ENCODE data around the gene KISS1R.
"Not testable (repeated sequence)": the region's sequence is repeated elsewhere in the genome, so short reads cannot be mapped to it uniquely, and the experiment has no call there.

KISS1R gene

DNA sequence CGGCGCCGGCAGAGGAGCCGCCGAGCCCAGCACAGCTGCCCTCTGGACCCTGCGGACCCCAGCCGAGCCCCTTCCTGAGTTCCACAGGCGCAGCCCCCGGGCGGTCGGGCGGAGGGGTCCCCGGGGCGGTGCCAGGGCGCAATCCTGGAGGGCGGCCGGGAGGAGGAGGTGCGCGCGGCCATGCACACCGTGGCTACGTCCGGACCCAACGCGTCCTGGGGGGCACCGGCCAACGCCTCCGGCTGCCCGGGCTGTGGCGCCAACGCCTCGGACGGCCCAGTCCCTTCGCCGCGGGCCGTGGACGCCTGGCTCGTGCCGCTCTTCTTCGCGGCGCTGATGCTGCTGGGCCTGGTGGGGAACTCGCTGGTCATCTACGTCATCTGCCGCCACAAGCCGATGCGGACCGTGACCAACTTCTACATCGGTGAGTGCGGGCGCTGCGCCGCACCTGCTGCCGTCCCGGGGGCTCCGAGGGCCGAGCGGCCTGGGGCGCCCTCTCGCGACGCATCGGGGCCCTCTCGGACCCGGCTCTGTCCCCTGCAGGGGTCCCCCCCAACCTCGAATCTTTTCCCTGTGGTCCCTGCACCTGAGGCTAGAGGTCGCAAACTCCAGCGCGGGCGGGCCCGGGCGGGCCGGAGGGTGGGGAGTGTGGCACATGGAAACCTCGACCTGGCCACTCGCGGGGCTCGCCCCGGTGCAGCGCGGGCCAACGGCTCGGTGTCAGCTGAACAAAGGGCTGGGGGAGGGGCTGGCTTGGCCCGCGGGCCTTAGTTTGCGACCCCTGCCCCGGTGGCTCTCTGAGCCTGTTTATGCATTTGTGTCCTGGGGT is at the start of gene KISS1R:
TSS of gene KISS1R (plus strand) at position 11 of the 829 bp plus-strand sequence. CDS start at position 181, 170 bp downstream.
- DNase-seq, result peak; percentile 72

DNA sequence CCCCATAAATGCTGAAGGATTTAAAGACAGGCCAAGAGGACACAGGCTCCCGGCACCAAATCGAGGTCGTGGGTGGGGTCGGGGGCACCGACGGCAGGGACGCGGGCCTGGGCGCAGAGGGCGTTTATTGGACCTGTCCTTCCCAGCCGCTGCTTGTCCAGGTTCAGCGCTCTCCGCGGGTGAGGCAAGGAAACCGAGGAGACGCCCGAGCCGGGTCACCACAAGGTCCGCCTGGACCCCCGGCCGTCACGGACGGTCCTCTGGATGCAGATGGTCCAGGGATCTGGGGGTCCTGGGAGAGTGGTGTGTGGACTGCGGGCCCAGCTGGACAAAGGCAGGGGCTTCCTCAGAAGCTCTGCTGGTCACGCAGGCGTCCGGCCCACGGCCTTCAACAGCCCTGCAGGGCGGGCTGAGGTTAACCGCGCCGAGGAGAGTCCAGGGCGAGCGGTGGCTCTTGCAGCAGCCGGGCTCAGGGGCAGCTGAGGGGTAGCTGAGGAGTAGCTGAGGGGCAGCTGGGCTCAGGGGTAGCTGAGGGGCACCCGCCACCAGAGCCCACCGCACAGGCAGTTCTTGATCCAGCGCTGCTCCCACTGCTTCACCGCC is 49.2 kb upstream of the KISS1R start:
- no peak for DNase-seq

GRCh38 chr19:868458-869244 is 48.5 kb upstream of the KISS1R start:
- DNase-seq, result no peak

- DNase-seq, result no peak
These were observed 47.6 kb upstream of the KISS1R start for GRCh38 chr19:869245-870177.

DNA sequence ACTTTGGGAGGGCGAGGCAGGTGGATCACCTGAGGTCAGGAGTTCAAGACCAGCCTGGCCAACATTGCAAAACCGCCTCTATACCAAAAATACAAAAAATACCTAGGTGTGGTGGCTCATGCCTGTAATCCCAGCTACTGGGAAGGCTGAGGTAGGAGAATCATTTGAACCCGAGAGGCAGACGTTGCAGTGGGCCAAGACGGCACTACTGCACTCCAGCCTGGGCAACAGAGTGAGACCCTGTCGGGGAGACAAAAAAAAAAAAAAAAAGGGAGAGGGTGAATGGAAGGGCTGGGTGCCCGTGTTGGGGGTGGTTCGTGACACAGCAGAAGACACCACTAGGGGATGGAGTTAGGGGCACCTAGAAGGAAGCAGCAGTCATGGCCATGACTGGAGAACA is 46.8 kb upstream of the KISS1R start:
- no peak for DNase-seq

- DNase-seq, result no peak
These were observed 46.2 kb upstream of the KISS1R start for GRCh38 chr19:870963-871401.

DNA sequence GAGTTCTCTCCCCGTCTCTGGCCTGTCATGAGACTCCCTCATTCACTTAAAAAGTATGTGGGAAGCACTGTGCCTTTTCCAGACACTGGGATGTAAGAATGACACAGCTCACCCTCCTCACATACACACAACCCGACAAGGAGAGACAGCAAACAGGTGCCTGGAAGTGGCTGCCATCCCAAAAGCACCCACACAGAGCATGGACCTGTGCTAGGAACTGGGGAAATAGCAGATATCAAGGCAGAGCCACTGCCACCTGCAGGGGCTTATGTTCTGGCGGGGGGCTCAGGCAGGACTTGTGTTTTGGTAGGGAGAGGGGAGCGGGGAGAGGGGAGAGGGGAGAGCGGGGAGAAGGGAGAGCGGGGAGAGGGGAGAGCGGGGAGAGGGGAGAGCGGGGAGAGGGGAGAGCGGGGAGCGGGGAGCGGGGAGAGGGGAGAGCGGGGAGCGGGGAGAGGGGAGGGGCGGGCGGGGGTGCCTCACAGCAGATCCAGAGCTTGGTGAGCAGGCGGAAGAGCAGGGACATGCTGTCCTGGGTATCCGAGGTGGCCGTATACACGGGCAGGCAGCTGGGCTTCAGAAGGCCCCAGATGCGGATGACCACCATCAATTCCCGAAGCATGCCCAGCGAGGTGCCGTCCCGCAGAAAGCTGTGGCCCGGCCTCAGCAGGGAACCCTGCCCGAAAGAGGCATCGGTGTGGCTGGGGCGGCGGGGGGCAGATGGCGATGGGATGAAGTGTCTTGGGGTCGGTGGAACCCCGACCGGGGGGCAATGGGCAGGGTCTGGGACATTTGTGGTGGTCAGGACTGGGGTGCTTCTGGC is 45.5 kb upstream of the KISS1R start:
- no peak for DNase-seq

- DNase-seq, result peak; percentile 81
These were observed 44.7 kb upstream of the KISS1R start for GRCh38 chr19:872266-872951.

- peak; percentile 74 for DNase-seq
These were observed 44.0 kb upstream of the KISS1R start for GRCh38 chr19:873084-873483.

DNA sequence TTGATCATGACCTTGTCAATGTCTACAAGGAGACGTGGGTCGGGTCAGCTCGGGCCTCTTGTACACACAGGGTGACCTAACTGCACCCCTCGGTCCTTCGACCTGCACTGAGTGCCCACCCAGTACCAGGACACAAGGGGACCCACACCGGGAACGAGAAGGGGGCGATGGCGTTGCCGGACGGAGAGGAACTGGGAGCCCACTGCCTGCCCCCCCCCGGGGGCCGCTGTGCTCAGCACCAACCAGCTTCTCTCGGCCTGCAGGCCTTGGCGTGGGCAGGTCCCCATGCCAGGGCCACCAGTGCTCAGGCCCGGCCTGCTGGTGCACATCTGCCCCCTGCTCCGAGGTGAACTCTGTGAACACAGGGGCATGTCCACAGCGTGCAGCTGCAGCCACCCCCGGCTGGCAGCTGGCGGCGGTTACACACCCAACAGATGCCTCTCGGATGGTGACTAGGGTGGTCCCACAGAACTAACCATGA is 43.5 kb upstream of the KISS1R start:
- no peak for DNase-seq

DNA sequence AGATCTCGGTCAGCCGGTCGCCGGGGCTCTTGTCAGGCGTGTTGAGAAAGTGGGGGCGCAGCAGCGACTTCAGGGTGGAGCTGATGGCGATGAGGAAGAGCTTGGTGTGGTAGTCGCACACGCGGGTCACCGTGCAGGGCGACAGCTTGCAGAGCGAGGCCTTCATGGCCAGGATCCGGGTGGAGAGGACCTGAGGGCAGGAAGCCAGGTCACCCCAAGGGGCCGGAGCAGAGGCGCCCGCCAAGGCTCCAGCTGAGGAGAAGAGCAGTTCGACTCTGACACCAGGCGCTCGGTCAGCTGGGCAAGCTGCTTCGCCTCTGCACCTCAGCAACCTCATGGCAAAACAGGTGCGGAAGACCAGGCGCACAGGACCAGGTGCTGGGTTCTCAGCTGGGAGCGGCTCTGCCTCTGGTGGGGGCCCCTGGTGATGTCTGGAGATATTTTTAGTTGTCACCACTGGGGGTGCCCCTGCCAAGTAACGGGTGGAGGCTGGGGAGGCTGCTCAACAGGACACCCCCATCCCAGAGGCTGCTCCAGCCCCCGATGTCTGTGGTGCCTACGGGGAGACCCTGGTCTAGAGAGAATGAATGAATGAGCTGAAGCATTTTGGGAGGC is 41.8 kb upstream of the KISS1R start:
- DNase-seq, result no peak

GRCh38 chr19:876089-876488 is 41.0 kb upstream of the KISS1R start:
- no peak for DNase-seq

- no peak for DNase-seq
These were observed 40.3 kb upstream of the KISS1R start for GRCh38 chr19:876780-877314.

DNA sequence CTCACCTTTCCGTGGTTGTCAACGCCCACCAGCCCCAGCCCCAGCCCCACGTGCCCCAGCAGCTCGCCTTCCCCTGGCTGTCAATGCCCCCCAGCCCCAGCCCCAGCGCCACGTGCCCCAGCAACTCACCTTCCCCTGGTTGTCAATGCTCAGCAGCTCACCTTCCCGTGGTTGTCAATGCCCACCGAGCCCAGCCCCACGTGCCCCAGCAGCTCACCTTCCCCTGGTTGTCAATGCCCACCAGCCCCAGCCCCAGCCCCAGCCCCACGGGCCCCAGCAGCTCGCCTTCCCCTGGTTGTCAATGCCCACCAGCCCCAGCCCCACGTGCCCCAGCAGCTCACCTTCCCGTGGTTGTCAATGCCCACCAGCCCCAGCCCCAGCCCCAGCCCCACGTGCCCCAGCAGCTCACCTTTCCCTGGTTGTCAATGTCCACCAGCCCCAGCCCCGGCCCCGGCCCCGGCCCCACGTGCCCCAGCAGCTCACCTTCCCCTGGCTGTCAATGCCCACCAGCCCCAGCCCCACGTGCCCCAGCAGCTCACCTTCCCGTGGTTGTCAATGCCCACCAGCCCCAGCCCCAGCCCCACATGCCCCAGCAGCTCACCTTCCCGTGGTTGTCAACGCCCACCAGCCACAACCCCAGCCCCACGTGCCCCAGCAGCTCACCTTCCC is 39.0 kb upstream of the KISS1R start:
- DNase-seq, result not testable (repeated sequence)

GRCh38 chr19:878751-879561 is 38.2 kb upstream of the KISS1R start:
- not testable (repeated sequence) for DNase-seq

DNA sequence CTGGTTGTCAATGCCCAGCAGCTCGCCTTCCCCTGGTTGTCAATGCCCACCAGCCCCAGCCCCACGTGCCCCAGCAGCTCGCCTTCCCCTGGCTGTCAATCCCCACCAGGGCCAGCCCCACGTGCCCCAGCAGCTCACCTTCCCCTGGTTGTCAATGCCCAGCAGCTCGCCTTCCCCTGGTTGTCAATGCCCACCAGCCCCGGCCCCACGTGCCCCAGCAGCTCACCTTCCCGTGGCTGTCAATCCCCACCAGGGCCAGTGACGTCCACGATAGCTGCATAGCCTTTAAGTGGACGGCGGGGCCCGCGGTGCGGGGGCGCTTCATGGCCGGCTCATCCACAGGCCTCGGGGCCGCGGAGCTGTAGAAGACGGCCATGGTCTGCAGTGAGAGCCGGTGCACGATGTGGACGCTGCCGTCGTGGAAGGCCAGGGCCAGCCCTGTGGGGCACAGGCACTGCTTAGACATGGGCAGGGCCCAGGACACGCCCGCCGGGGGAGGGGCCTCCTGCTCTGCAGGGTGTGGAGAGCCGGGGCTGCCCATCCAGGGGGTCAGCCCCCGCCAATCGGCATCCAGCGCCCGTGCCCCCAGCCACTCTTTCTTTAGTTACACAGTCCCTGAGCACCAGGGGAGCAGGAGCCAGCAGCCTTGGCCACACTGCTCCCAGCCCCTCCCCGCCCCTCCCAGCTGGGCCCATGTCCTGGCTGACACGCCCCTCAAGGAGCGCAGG is 37.3 kb upstream of the KISS1R start:
- no peak for DNase-seq

DNA sequence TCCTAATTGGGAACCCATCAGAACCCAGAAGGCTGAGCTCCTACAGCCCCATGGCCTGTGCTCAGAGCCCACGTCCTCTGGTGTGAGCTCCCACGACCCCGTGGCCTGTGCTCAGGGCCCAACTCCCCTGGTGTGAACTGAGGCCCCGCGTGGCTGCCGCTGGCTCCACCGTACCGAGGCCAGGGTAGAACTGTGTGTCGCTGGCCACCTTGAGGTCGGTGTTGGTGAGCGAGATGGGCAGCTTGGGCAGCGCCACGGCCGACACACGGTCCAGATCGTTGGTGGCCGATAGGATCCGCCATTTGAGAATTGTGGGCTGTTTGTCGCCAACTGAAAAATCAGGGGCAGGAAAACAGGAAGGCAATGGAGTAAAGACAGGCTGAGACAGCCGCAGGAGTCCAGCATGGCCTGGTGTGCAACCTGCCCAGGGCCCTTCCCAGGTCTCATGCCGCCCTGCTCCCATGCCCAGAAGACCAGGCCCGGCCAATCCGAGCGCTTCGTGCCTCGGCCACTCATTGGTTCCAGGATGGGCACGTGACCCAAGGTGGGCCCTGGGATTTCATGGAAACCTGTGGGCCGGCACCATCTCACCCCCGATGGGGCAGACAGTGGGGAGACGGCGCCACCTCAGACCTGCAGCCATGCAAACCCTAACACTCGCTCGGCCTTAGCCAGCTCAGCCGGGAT is 35.6 kb upstream of the KISS1R start:
- no peak for DNase-seq

All from activated T-cell treated with anti-CD3 and anti-CD28 coated beads, Interleukin-2, amount 50 U/mL, for 1 hour (primary cell).